A549 (cell line): Measurements from ENCODE around the gene STAB2. TPM values are rescaled to one million over a fixed set of nuclear protein-coding genes. Genes with fewer than 3 reads are reported as not detected.

Experiments used
- ATAC-seq, 2 experiments: fragments of 200-7000 bp in 1 of 2; fragments of >200 bp in 1 of 2; cut with Nextera tagmentation in 1 of 2; cut with Tn5 transposase in 1 of 2; 3 replicates each; pipeline versions ENCODE4 v1.8.0 to v1.9.1; 2018 to 2020; ENCODE audit warnings: mild to moderate bottlenecking in 1 of 2, moderate library complexity in 1 of 2
- CTCF ChIA-PET: fragments of 300-600 bp; sonication (Branson Sonifier 250); formaldehyde crosslinking; extraction: SDS; loops from one replicate; lab custom pipeline; 2021; ENCODE audit warnings: antibody characterized with exemption, inconsistent platforms; lab: Yijun Ruan, JAX
- POLR2A ChIA-PET: fragments of 350-600 bp; formaldehyde crosslinking; extraction: SDS; loops from one replicate; lab custom pipeline; 2021; ENCODE audit warnings: antibody characterized with exemption, inconsistent platforms; lab: Yijun Ruan, JAX
- DNase-seq, 2 experiments: peaks; one replicate each; pipeline versions ENCODE4 v3.0.0 to v3.0.0-alpha.2; 2011 to 2016; ENCODE audit warnings: low read depth in 1 of 2, low spot score in 1 of 2
- FAIRE-seq: peaks from 2 replicates; lab custom pipeline; 2011; peaks lifted over from hg19 to GRCh38; lab: Jason Lieb, UNC
- H3K27ac ChIP-seq, 2 experiments: fragments of >200 bp; sonication (Bioruptor Twin); formaldehyde crosslinking; 3 replicates each; pipeline ENCODE4 v1.5.1; 2016 to 2017
- H3K4me1 ChIP-seq: fragments of >200 bp; sonication (Bioruptor Twin); formaldehyde crosslinking; 3 replicates; pipeline ENCODE4 v1.6.1; 2016
- H3K4me2 ChIP-seq: fragments of >200 bp; sonication (Bioruptor Twin); formaldehyde crosslinking; 3 replicates; pipeline ENCODE4 v1.6.1; 2016
- H3K4me3 ChIP-seq: fragments of >200 bp; sonication (Bioruptor Twin); formaldehyde crosslinking; 3 replicates; pipeline ENCODE4 v1.5.1; 2016
- H3K9me3 ChIP-seq: fragments of >200 bp; sonication (Bioruptor Twin); formaldehyde crosslinking; 3 replicates; pipeline ENCODE4 v1.6.1; 2016
- CHD4 ChIP-seq: fragments of 200-600 bp; sonication (generic); IDR thresholded peaks from 2 replicates; pipeline ENCODE4 v1.6.1; 2016; ENCODE audit warnings: antibody characterized with exemption, mild to moderate bottlenecking, borderline replicate concordance
- CTCF ChIP-seq: fragments of >200 bp; sonication (Bioruptor Twin); formaldehyde crosslinking; IDR thresholded peaks from 3 replicates; pipeline ENCODE4 v1.5.1; 2016
- EHMT2 ChIP-seq: fragments of 200-600 bp; sonication (generic); IDR thresholded peaks from 2 replicates; pipeline ENCODE4 v1.6.1; 2016; ENCODE audit warnings: antibody characterized with exemption, low read depth, mild to moderate bottlenecking, moderate library complexity
- HDAC2 ChIP-seq: fragments of 200-600 bp; sonication (generic); IDR thresholded peaks from 2 replicates; pipeline ENCODE4 v1.6.1; 2016
- HES2 ChIP-seq: fragments of >200 bp; sonication (Bioruptor Twin); formaldehyde crosslinking; IDR thresholded peaks from 2 replicates; pipeline ENCODE4 v1.6.1; 2016
- HEYL ChIP-seq: fragments of 250-450 bp; sonication (Bioruptor Pico); IDR thresholded peaks from 2 replicates; pipeline ENCODE4 v1.8.0; 2021; ENCODE audit warnings: mild to moderate bottlenecking, moderate library complexity
- HOXA7 ChIP-seq: fragments of 250-450 bp; sonication (Bioruptor Pico); IDR thresholded peaks from 2 replicates; pipeline ENCODE4 v1.5.0; 2020; ENCODE audit warnings: mild to moderate bottlenecking, moderate library complexity
- HOXB5 ChIP-seq: fragments of 250-450 bp; sonication (Bioruptor Pico); IDR thresholded peaks from 2 replicates; pipeline ENCODE4 v1.5.0; 2020; ENCODE audit warnings: mild to moderate bottlenecking, moderate library complexity
- JUN ChIP-seq, 2 experiments: fragments of >200 bp; sonication (Bioruptor Twin); formaldehyde crosslinking; IDR thresholded peaks; 2 replicates in 1 of 2; 3 replicates in 1 of 2; pipeline ENCODE4 v1.6.1; 2016 to 2017
- MAX ChIP-seq: IDR thresholded peaks from 2 replicates; pipeline ENCODE4 v1.6.1; 2012
- NFE2L2 ChIP-seq: fragments of 150-350 bp; conservative IDR thresholded peaks from 2 replicates; pipeline ENCODE4 v1.6.1; 2014; ENCODE audit warnings: low read length
- NR3C1 ChIP-seq: fragments of >200 bp; sonication (Bioruptor Twin); formaldehyde crosslinking; IDR thresholded peaks from 3 replicates; pipeline ENCODE4 v1.6.1; 2017
- PHF8 ChIP-seq: fragments of 200-600 bp; sonication (generic); IDR thresholded peaks from 2 replicates; pipeline ENCODE4 v1.6.1; 2016; ENCODE audit warnings: low read depth, mild to moderate bottlenecking, antibody characterized with exemption, moderate library complexity, borderline replicate concordance
- POLR2AphosphoS2 ChIP-seq: conservative IDR thresholded peaks from 2 replicates; pipeline ENCODE4 v1.6.1; 2012; ENCODE audit warnings: low read length, improper control_type of control experiment, inconsistent platforms
- RAD21 ChIP-seq, 2 experiments: fragments of >200 bp in 1 of 2; sonication (Bioruptor Twin) in 1 of 2; formaldehyde crosslinking in 1 of 2; IDR thresholded peaks in 1 of 2; conservative IDR thresholded peaks in 1 of 2; 2 replicates in 1 of 2; 3 replicates in 1 of 2; pipeline ENCODE4 v1.6.1; 2012 to 2018; ENCODE audit warnings: inconsistent platforms in 1 of 2
- RARB ChIP-seq: fragments of 250-450 bp; sonication (Bioruptor Pico); IDR thresholded peaks from 2 replicates; pipeline ENCODE4 v1.8.0; 2021; ENCODE audit warnings: mild to moderate bottlenecking, moderate library complexity
- SMC3 ChIP-seq: fragments of >200 bp; sonication (Bioruptor Twin); formaldehyde crosslinking; IDR thresholded peaks from 3 replicates; pipeline ENCODE4 v1.6.1; 2018; ENCODE audit warnings: inconsistent platforms
- ZC3H11A ChIP-seq: fragments of 450-650 bp; IDR thresholded peaks from 2 replicates; pipeline ENCODE4 v1.6.1; 2014; ENCODE audit warnings: antibody characterized with exemption, mild to moderate bottlenecking
- WGBS: methylation state at CpG from one replicate; pipeline ENCODE4 v1.1.6; 2017; ENCODE audit errors: missing lambda C conversion rate; 5-methylcytosine and 5-hydroxymethylcytosine counted together
- polyA plus RNA-seq, 4 experiments: library from polyadenylated mRNA; depleted of rRNA in 3 of 4; stranded (reverse); fragments of >200 nt; fragmentation: RNase III in 1 of 4; extraction: RNeasy Plus Mini Kit Qiagen cat#74134 plus additional on column Dnase treatment in 1 of 4; gene quantifications; 2 replicates in 3 of 4; 3 replicates in 1 of 4; pipeline ENCODE4 v1.2.3, GENCODE V29; 2011 to 2017

STAB2 gene
- polyA plus RNA-seq, 2 of the 4 experiments (the other 2 are of a cell fraction): not detected

- DNase-seq: peak; percentile 52 to 62
- CTCF ChIA-PET: interaction anchor here (0.7 to 2.2 kb wide), 7 partner anchors 9 to 477 kb away, joined by 3 to 10 read pairs (median 5); no protein-coding TSS in a partner anchor
- Histone ChIP-seq H3K4me1 (no peaks in the 10 kb centered on the region), H3K4me2 (no peak overlapping the region), H3K4me3 (no peak overlapping the region), H3K27ac (no peak overlapping the region), H3K9me3 (peaks cover 8% of the 10 kb centered on the region; the same call in 1 of the 3 replicates)
- ATAC-seq: peak; percentile 32 to 82; a peak in 3 of 6 replicates
- FAIRE-seq: no peak
- WGBS: 36% methylated on average over 15 of the region's 15 CpGs
- POLR2A ChIA-PET: no interaction called here
- TF ChIP-seq CTCF (peak; percentile 51), HOXA7 (CRISPR knock-in tag) (no peak), RAD21 (conservative IDR thresholded peaks at IDR 0.05 in 1 of 2, IDR thresholded peaks at IDR 0.05 in 1 of 2) (peak; percentile 47 to 78; a peak in 4 of 5 replicates), SMC3 (0 out of 3 replicates have a peak, but pooled peaks have one; percentile 17), HOXB5 (CRISPR knock-in tag) (no peak)
Measured at GRCh38 chr12:103632554-103633216, 45.6 kb downstream of the STAB2 start.

GRCh38 chr12:103634732-103635131 is 47.7 kb downstream of the STAB2 start:
- ATAC-seq (no peak), DNase-seq (no peak), FAIRE-seq (no peak)
- CTCF ChIA-PET: interaction anchor here (2.4 kb wide), 1 partner anchor 9 kb away, joined by 11 read pairs; no protein-coding TSS in a partner anchor
- 51% methylated on average over 4 of the region's 4 CpGs for WGBS
- no peak overlapping the region for H3K4me2 ChIP-seq
- peaks cover 8% of the 10 kb centered on the region; the same call in 1 of the 3 replicates for H3K9me3 ChIP-seq
- H3K4me1 ChIP-seq: no peaks in the 10 kb centered on the region
- H3K4me3 ChIP-seq: no peak overlapping the region
- TF ChIP-seq RARB (CRISPR knock-in tag): no peak
- no peak for TF ChIP-seq PHF8
- TF ChIP-seq CHD4: no peak
- no peak for TF ChIP-seq NR3C1
- no peak for TF ChIP-seq ZC3H11A
- TF ChIP-seq HES2: no peak
- no peak for TF ChIP-seq JUN (IDR thresholded peaks at IDR 0.05)
- no peak for TF ChIP-seq POLR2AphosphoS2
- TF ChIP-seq NFE2L2: no peak
- no peak for TF ChIP-seq EHMT2
- TF ChIP-seq HDAC2: no peak
- TF ChIP-seq HEYL: no peak
- TF ChIP-seq HOXA7 (CRISPR knock-in tag): no peak
- POLR2A ChIA-PET: no interaction called here
- no peak overlapping the region for H3K27ac ChIP-seq

GRCh38 chr12:103635419-103635818 is 48.3 kb downstream of the STAB2 start:
- ChIA-PET POLR2A (no interaction called here), CTCF (interaction anchor here (2.4 kb wide), 1 partner anchor 9 kb away, joined by 11 read pairs; no protein-coding TSS in a partner anchor)
- peaks cover 12% of the 10 kb centered on the region; the same call in 2 of the 3 replicates for H3K9me3 ChIP-seq
- FAIRE-seq: no peak
- no peak for DNase-seq
- peak; percentile 35 to 52; a peak in 4 of 6 replicates for ATAC-seq
- H3K4me1 ChIP-seq: no peaks in the 10 kb centered on the region
- 83% methylated on average over 3 of the region's 4 CpGs for WGBS
- no peak overlapping the region for H3K4me2 ChIP-seq
- TF ChIP-seq MAX: no peak
- no peak overlapping the region for H3K4me3 ChIP-seq
- H3K27ac ChIP-seq: no peak overlapping the region
